ENCODE results near the gene SLC1A5.

DNA sequence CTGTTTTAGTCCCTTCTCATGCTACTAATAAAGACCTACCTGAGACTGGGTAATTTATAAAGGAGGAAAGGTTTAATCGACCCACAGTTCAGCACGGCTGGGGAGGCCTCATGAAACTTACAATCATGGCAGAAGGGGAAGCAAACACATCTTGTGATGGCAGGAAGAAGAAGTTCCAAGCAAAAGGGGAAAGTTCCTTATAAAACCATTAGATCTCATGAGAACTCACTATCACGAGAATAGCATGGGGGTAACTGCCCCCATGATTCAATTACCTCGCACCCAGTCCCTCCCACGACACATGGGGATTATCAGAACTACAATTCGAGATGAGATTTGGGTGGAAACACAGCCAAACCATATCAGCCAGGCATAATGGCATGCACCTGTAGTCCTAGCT, 29.2 kb downstream of the SLC1A5 start:
- TF ChIP-seq, protein P1, sequence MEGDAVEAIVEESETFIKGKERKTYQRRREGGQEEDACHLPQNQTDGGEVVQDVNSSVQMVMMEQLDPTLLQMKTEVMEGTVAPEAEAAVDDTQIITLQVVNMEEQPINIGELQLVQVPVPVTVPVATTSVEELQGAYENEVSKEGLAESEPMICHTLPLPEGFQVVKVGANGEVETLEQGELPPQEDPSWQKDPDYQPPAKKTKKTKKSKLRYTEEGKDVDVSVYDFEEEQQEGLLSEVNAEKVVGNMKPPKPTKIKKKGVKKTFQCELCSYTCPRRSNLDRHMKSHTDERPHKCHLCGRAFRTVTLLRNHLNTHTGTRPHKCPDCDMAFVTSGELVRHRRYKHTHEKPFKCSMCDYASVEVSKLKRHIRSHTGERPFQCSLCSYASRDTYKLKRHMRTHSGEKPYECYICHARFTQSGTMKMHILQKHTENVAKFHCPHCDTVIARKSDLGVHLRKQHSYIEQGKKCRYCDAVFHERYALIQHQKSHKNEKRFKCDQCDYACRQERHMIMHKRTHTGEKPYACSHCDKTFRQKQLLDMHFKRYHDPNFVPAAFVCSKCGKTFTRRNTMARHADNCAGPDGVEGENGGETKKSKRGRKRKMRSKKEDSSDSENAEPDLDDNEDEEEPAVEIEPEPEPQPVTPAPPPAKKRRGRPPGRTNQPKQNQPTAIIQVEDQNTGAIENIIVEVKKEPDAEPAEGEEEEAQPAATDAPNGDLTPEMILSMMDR (IDR thresholded peaks at IDR 0.05) = no peak
- no peak for TF ChIP-seq POLR2A (IDR thresholded peaks at IDR 0.05)
